Activated naive CD8-positive, alpha-beta T cell treated with anti-CD3 and anti-CD28 coated beads, Interleukin-2, amount 50 U/mL, for 16 hours (primary cell): ENCODE data around the gene UNKL.

Experiments used
- DNase-seq: peaks from one replicate; pipeline ENCODE4 v3.0.0-alpha.2; 2020; ENCODE audit warnings: low read depth, low spot score

Gene UNKL

GRCh38 chr16:1377406-1378010 is 37.0 kb downstream of the UNKL start:
- DNase-seq, result no peak

GRCh38 chr16:1375741-1376410 is 38.6 kb downstream of the UNKL start:
- no peak for DNase-seq

- no peak for DNase-seq
Measured at GRCh38 chr16:1375298-1375640, 39.2 kb downstream of the UNKL start.

GRCh38 chr16:1374418-1375297 is 39.8 kb downstream of the UNKL start:
- no peak for DNase-seq

- DNase-seq, result no peak
Measured at GRCh38 chr16:1372292-1372950, 42.1 kb downstream of the UNKL start.

GRCh38 chr16:1371054-1371978 is 43.2 kb downstream of the UNKL start:
- no peak for DNase-seq

- DNase-seq, result no peak
Measured at GRCh38 chr16:1367486-1368174, 46.9 kb downstream of the UNKL start.

- DNase-seq, result no peak
Measured at GRCh38 chr16:1366712-1367299, 47.7 kb downstream of the UNKL start.

GRCh38 chr16:1366060-1366711 is 48.3 kb downstream of the UNKL start:
- DNase-seq, result no peak

- no peak for DNase-seq
Measured at GRCh38 chr16:1364510-1364909, 50.0 kb downstream of the UNKL start.

- DNase-seq, result peak; percentile 44
Measured at GRCh38 chr16:1363501-1364041, 50.9 kb downstream of the UNKL start.

GRCh38 chr16:1362807-1363206 is 51.7 kb downstream of the UNKL start:
- no peak for DNase-seq

- DNase-seq, result no peak
Measured at GRCh38 chr16:1361685-1362360, 52.7 kb downstream of the UNKL start.

- DNase-seq, result no peak
Measured at GRCh38 chr16:1357906-1358566, 56.5 kb downstream of the UNKL start.

GRCh38 chr16:1356061-1356900 is 58.2 kb downstream of the UNKL start:
- no peak for DNase-seq

GRCh38 chr16:1355591-1355990 is 58.9 kb downstream of the UNKL start:
- no peak for DNase-seq

- no peak for DNase-seq
Measured at GRCh38 chr16:1354815-1355540, 59.5 kb downstream of the UNKL start.
